GM19468 (cell line): ENCODE data around the gene EIF4EBP2.

Experiments used
- ATAC-seq: cut with Tn5 transposase; IDR thresholded peaks from one replicate; pipeline ENCODE4 v1.9.1; 2021; ENCODE audit warnings: mild to moderate bottlenecking, moderate library complexity, moderate number of reproducible peaks; ENCODE audit not compliant: unreplicated experiment; ENCODE audit errors: extremely low read depth

The EIF4EBP2 gene

GRCh38 chr10:70426823-70427222, 22.9 kb downstream of the EIF4EBP2 start:
- no peak for ATAC-seq

DNA sequence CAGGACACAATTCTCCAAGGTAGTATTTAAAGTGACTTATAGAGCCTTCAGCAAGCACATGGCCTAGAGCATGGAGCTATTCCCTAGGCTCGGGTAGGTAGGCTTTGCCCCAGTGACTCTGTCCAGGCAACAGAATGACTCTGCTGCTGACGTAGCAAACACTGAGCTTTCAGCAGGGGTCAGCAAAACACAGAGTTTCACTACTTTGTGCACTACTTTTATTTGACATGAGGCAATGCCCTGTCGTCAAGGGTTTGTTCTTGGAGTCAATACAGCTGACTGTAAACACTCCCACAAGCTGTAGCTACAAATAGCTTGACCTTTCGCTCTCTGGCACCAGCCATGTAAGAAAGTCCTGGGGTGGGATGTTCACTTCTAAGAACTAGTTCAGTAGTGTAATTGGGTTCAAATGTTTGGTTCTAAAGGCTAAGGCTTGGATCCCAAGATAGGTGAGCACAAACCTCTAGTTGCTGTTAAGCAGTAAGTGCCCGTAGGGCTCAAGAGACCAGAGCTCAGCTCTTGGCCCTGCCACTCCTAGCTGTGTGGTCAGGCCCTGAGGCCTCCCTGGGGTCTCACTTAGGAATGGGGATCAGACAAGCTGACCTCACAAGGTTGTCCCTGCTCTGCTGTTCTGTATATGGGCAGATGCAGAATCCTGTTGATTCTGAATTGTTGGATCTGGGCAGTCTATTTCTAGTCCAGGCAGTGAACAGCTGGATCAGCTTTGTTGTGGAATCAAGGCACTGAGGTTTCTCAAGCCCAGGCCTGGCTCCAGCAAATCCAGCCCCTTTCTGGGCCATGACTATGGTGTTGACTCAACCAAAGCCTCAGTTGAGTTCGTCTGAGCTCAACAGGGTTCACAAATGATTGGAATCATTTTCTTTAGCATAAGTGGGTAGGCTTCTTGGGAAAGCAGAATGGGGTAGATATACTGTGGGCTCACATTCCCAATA, 26.8 kb downstream of the EIF4EBP2 start:
- no peak for ATAC-seq

GRCh38 chr10:70432101-70432500, 28.2 kb downstream of the EIF4EBP2 start:
- no peak for ATAC-seq

DNA sequence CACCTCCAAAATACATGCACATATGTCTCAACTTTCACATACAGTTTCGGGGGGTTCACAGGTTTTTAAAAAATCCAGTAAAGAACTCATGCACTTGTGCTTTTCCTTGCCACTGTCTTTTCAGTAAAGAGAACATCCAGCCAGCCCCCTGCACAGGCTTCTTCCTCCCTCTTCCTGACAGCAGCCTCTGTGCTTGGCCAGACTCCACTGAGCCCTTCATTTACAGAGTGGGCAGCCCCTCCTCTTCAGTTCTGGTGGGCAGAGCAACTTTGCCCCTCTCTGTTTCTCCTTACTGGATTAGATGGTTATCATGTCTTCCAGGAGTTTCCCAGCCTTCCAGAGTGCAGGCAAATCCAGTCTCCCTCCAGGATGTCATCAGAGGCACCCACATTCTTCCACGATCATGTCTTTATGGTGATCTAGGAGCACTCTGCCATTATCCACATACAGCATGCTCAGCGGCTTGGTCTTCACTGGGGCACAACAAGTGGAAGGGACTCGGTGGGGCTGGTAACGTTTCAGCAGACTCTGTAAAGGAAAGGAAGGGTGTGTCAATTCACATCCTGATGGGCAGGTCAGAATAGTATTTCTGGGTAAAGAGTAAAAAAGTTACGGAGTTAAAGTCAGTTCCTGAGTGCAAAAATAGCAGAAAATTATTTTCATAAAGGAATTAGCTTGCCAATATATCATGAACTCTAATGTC, 28.8 kb downstream of the EIF4EBP2 start:
- ATAC-seq = no peak

GRCh38 chr10:70433581-70434280, 29.8 kb downstream of the EIF4EBP2 start:
- ATAC-seq = no peak

- ATAC-seq = no peak
Observed at GRCh38 chr10:70435241-70436085, 31.5 kb downstream of the EIF4EBP2 start.

- ATAC-seq = no peak
Observed at GRCh38 chr10:70437721-70438120, 33.8 kb downstream of the EIF4EBP2 start.

DNA sequence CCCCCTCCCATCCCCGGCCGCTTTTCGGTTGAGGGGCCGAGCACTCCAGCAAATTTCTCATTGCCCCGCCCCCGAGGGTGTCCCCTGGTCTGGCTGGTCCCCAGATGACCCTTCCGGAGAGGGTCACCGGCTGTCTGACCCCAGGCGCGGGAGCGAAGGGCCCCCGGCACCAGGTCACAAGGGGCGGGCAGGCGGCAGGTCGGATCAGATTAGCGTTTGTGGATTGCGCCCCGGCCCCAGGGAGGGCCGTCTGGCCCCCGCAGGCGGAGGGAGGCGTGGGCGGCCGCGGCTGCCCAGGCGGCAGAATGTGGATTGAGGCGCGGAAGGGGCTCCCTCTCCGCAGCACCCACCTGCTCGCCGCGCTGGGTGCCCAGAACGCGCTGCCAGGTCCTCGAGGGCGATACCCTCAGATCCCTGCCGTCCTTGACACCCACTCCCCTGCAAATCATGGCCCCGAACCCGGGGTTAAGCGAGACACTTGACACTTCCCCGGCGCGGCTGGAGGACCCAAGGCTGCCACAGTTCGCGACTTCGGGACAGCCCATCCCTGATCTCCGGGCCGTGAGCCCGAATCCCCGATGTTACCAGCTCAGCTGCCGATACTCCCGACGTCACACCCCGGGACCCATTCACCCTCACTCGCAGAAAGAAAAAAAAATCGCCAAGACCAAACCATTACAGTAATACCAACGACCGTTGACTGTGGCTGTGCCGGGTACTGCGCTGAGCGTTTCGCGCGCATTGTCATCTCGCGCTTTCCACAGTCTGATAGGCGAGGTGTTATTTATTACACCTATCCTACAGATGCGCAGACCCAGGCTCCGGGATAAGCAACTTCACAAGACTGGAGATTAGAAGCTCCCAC, 36.6 kb downstream of the EIF4EBP2 start:
- ATAC-seq = no peak

DNA sequence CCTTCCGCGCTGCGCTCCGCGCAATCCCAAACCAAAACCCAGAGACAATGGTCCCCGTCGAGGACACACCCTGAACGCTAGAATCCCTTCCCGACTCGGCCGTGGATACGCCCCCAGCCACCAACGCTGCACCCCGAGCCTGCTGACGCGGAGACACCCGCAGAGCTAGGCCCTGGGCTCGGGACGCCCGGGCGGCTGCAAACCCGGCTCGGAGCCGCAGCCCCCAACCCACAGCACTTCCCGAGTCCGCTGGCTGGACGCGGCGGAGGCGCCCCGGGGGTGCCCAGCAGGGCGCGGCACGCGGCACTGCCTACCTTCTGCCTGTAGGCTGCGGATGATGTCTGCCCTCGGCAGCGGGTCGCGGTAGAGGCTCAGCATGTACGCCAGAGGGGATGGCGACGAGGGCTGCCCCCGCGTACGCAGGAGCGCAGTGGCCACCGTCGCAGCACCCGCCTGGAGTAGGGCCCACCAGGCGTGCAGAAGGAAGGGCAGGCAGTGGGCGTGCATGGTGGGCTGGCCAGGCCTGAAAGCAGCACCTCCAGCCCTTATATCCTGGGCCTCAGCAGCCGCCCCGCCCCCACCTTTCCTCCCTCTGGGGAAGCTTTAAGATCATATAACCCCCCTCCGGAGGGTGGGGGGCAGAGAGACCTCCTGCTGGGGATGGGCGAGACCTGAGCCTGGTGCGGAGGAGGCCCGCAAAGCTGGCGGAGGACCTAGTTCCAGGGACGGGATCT, 37.4 kb downstream of the EIF4EBP2 start, which contains the start of gene NODAL:
TSS of gene NODAL (minus strand) at position 521 of the 734 bp plus-strand sequence. CDS start at position 507, 14 bp downstream.
- ATAC-seq = no peak

GRCh38 chr10:70441895-70442309, 38.0 kb downstream of the EIF4EBP2 start:
- no peak for ATAC-seq

DNA sequence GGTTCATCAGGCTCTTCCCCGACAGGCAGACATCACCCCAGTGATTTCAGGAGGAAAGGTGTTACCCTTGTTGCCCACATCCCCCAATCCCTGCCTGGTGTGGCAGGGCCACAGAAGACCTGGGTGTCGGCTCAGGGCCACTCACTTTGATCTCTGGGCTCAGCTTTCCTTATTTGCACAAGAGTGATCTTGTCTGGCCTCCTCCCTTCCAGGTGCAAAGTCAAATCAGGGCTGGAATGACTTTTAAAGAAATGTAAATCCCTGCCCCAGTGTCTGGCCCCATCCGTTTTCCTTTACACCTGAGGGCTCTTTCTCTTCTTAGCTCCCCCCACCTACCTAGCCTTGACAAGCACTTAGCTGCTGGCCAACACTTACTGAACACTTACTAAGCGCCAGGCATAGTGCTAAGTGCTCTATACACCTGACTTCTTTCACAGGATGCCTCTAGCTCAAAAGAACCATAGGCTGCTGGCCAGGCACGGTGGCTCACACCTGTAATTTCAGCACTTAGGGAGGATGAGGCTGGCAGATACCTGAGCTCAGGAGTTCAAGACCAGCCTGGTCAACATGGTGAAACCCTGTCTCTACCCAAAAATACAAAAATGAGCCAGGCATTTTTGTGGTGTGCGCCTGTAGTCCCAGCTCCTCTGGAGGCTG, 38.5 kb downstream of the EIF4EBP2 start:
- no peak for ATAC-seq

DNA sequence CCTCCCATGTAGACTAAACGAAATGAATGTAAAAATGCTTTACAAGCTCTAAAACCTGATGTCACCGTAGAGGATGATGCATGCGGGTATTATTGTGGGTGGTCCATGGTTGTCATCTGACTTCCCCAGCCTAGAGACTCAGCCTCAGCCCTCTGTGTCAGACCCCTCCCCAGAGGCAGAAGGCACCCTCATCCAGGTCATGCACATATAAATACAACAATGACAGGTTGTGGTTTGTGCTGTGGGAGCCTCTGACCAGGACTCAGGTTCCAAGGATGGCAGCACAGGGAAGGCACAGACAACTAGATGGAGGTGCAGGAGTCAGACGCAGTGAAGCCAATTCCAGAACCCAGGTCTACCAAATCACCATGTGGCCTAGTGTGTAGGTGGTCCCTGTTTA, 40.8 kb downstream of the EIF4EBP2 start:
- no peak for ATAC-seq

DNA sequence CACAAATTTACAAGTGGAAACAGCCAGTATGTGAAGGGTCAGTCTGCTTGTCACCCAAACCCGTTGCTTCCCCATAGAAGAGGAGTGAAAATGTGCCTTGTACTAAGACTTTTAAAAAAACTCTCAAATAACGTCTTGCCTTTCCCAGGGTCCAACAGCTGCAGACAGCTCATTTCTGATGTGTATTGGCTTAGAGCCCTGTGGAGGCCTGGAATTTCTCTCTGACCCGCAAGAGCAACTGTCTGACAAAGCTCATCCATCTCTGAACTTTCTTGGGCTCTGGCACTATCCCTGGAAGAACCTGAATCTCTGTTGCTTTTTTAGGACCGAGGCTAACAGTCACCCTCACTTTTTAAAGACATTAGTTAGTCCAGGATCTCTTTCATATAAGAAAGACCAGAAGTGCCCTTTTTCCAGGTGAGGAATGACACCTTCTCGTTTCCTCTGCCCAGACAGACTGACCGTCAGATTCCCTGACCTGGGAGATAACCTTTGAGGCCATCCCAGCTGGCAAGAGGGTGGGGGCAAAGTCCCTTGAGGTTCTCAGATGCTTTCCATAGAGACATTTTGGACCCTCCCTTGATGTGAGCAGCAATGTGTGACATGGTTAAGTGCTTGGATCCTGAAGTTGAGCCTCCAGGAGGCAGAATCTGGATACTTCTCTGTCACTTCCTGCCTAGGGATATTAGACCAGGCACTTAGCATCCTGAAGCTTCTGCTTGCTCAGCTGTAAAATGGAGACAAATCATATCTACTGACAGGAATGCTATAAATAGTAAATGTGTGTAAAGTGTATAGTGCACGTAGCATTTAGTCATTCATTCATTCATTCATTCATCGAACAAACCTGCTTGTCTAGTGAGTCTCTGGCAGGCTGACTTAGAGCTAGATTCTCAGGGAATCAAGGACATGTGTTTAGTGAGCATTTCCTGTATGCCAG, 42.0 kb downstream of the EIF4EBP2 start:
- ATAC-seq = no peak

GRCh38 chr10:70448236-70448635, 44.3 kb downstream of the EIF4EBP2 start:
- no peak for ATAC-seq

GRCh38 chr10:70455213-70455630, 51.3 kb downstream of the EIF4EBP2 start:
- no peak for ATAC-seq

- no peak for ATAC-seq
Observed at GRCh38 chr10:70456164-70456563, 52.2 kb downstream of the EIF4EBP2 start.
